Kidney epithelial cell (primary cell): Measurements from ENCODE around the gene KRT13. TPM values are rescaled to one million over a fixed set of nuclear protein-coding genes. Genes with fewer than 3 reads are reported as not detected.
A peak's percentile ranks its signal among the peaks of the same experiment; 100 is the strongest.

Experiments used
- DNase-seq: peaks from one replicate; pipeline ENCODE4 v3.0.0-alpha.2; 2010; ENCODE audit warnings: low read depth
- H3K27me3 ChIP-seq: 2 replicates; pipeline ENCODE4 v1.6.0; 2011; ENCODE audit warnings: low read length; ENCODE audit not compliant: control insufficient read depth, insufficient read depth
- H3K36me3 ChIP-seq: 2 replicates; pipeline ENCODE4 v1.5.1; 2011; ENCODE audit warnings: low read length; ENCODE audit not compliant: control insufficient read depth, insufficient read depth
- H3K4me3 ChIP-seq: 2 replicates; pipeline ENCODE4 v1.5.1; 2011; ENCODE audit warnings: low read depth, mild to moderate bottlenecking, control low read depth, low read length
- total RNA-seq: library from RNA; depleted of rRNA; stranded (reverse); fragments of >200 nt; gene quantifications from 2 replicates; pipeline ENCODE4 v1.2.3, GENCODE V29; 2015
- TF ChIP-seq, protein P1 (sequence below): IDR thresholded peaks from 2 replicates; pipeline ENCODE4 v1.5.1; 2011; ENCODE audit warnings: mild to moderate bottlenecking, moderate library complexity, low read length, control low read depth, inconsistent platforms; ENCODE audit not compliant: insufficient read depth, poor library complexity, severe bottlenecking

The KRT13 gene
- total RNA-seq, 1 donor from 2014 or later = not detected

- H3K4me3 ChIP-seq = no peak overlapping the region
- DNase-seq = no peak
- no peaks in the 10 kb centered on the region for H3K36me3 ChIP-seq
- no peaks in the 10 kb centered on the region for H3K27me3 ChIP-seq
- TF ChIP-seq, protein P1, sequence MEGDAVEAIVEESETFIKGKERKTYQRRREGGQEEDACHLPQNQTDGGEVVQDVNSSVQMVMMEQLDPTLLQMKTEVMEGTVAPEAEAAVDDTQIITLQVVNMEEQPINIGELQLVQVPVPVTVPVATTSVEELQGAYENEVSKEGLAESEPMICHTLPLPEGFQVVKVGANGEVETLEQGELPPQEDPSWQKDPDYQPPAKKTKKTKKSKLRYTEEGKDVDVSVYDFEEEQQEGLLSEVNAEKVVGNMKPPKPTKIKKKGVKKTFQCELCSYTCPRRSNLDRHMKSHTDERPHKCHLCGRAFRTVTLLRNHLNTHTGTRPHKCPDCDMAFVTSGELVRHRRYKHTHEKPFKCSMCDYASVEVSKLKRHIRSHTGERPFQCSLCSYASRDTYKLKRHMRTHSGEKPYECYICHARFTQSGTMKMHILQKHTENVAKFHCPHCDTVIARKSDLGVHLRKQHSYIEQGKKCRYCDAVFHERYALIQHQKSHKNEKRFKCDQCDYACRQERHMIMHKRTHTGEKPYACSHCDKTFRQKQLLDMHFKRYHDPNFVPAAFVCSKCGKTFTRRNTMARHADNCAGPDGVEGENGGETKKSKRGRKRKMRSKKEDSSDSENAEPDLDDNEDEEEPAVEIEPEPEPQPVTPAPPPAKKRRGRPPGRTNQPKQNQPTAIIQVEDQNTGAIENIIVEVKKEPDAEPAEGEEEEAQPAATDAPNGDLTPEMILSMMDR = no peak
These were observed 30.5 kb downstream of the KRT13 start for GRCh38 chr17:41474863-41475262.

- DNase-seq = no peak
- Histone ChIP-seq H3K27me3 (no peaks in the 10 kb centered on the region), H3K4me3 (no peak overlapping the region), H3K36me3 (no peaks in the 10 kb centered on the region)
- TF ChIP-seq, protein P1 = no peak
These were observed 37.1 kb downstream of the KRT13 start for GRCh38 chr17:41468346-41468745.

- Histone ChIP-seq H3K27me3 (no peaks in the 10 kb centered on the region), H3K36me3 (no peaks in the 10 kb centered on the region), H3K4me3 (no peak overlapping the region)
- DNase-seq = no peak
- TF ChIP-seq, protein P1 = no peak
These were observed 37.9 kb downstream of the KRT13 start for GRCh38 chr17:41467561-41467960.

GRCh38 chr17:41466988-41467387 is 38.4 kb downstream of the KRT13 start, which contains the start of gene KRT32:
TSS of gene KRT32 (minus strand) at chr17:41467386. CDS start at chr17:41467325, 61 bp downstream.
- Histone ChIP-seq H3K4me3 (no peak within 1 kb of the TSS), H3K27me3 (no peaks in the 10 kb centered on the region), H3K36me3 (no peaks in the 10 kb centered on the region)
- TF ChIP-seq, protein P1 = no peak
- no peak for DNase-seq

GRCh38 chr17:41464682-41465081 is 40.7 kb downstream of the KRT13 start:
- Histone ChIP-seq H3K4me3 (no peak overlapping the region), H3K36me3 (no peaks in the 10 kb centered on the region), H3K27me3 (no peaks in the 10 kb centered on the region)
- TF ChIP-seq, protein P1 = no peak
- peak; percentile 81 for DNase-seq

DNA sequence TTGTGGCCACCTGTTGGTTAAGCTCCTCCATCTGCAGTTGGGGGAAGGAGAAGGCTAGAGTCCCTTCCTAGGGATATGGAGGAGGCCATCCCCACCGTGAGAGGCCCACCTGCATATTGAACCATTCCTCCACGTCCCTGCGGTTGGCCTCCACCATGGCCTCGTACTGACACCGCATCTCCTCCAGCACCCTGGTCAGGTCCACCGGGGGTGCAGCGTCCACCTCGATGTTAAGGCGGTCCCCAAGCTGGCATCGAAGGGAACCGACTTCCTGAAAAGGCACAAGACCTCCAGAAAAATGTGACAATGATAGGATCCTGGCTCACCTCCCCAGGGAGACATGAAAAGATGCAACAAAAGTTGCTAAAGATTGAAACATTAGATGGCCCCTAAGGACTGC is 41.2 kb downstream of the KRT13 start:
- no peak overlapping the region for H3K4me3 ChIP-seq

More for the DNA sequence above, 41.2 kb downstream of the KRT13 start:
- Histone ChIP-seq H3K36me3 (no peaks in the 10 kb centered on the region), H3K27me3 (no peaks in the 10 kb centered on the region)
- DNase-seq = no peak
- TF ChIP-seq, protein P1 = no peak
